Erythroblast (primary cell): ENCODE measurements around the gene CIDEB.

Experiments
- GATA1 ChIP-seq: IDR thresholded peaks from 2 replicates; pipeline ENCODE4 v1.6.1; 2011; ENCODE audit warnings: low read depth, mild to moderate bottlenecking, control low read depth, low read length, moderate library complexity
- POLR2A ChIP-seq: IDR thresholded peaks from 2 replicates; pipeline ENCODE4 v1.6.1; 2011; ENCODE audit warnings: mild to moderate bottlenecking, low read length

DNA sequence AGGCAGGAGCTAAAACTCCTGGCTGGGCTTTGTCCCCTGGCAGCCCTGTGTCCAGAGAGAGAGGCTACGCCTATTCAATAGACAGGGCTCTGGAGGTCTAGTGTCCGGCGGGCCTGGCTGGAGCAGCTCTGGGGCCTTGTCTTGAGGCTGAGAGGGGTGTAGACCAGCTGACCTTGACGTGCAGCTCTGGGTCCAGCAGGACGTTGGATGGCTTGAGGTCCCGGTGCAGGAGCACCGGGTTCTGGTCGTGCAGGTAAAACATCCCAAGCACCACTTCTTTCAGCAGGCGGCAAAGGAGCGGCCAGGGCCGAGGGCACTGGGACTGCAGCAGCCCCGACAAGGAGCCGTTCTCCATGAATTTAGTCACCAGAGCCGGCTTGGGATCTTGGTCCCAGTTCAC lies 31.1 kb upstream of the CIDEB start:
- no peak for TF ChIP-seq POLR2A
- no peak for TF ChIP-seq GATA1
